Measurements from ENCODE around the gene SNX24. TPM values are rescaled to one million over a fixed set of nuclear protein-coding genes. Genes with fewer than 3 reads are reported as not detected.

Gene SNX24
- total RNA-seq, 1 experiment from 2014 or later: 10.8 TPM

- TF ChIP-seq ZBTB33 (IDR thresholded peaks at IDR 0.05; ENCODE audit: extremely low read depth, insufficient replicate concordance, low read length): no peak
These were observed 139.7 kb downstream of the SNX24 start (continued) for GRCh38 chr5:122985006-122985700.

GRCh38 chr5:122985954-122986721, 140.7 kb downstream of the SNX24 start:
- H3K27me3 ChIP-seq (ENCODE audit: insufficient read depth, low read length): no peaks in the 10 kb centered on the region
- no TSS peak for BruUV-seq (replicated peaks)

More at GRCh38 chr5:122985954-122986721, 140.7 kb downstream of the SNX24 start:
- Histone ChIP-seq H3K4me1 (ENCODE audit: control insufficient read depth in 1 of 2, insufficient read depth in 2 of 2, low read length in 2 of 2) (no peaks in the 10 kb centered on the region), H3K9me2 (ENCODE audit: insufficient read depth) (no peaks in the 10 kb centered on the region), H4K20me1 (ENCODE audit: insufficient read depth) (no peaks in the 10 kb centered on the region), H3K9me3 (ENCODE audit: control insufficient read depth in 1 of 2, insufficient read depth in 1 of 2, low read depth in 1 of 2, low read length in 2 of 2) (no peaks in the 10 kb centered on the region), H3K4me3 (replicated peaks in 1 of 2; ENCODE audit: low read depth in 1 of 2, low read length in 2 of 2) (no peak overlapping the region), H2AFZ (ENCODE audit: low read depth, low read length, poor library complexity, severe bottlenecking) (no peak overlapping the region), H3K4me2 (ENCODE audit: low read length) (no peak overlapping the region), H3K27ac (ENCODE audit: low read depth, low read length) (no peak overlapping the region), H3K79me2 (ENCODE audit: insufficient read depth, low read length) (no peaks in the 10 kb centered on the region), H3K36me3 (ENCODE audit: control insufficient read depth in 1 of 2, insufficient read depth in 2 of 2, low read length in 2 of 2) (no peaks in the 10 kb centered on the region), H3K9ac (ENCODE audit: low read length) (no peak overlapping the region)
- ChIA-PET RAD21 (ENCODE audit: low non-redundant PET in 1 of 2, low total read pairs in 2 of 2, uncharacterized antibody in 2 of 2, unreplicated experiment in 2 of 2) (no interaction called here), CTCF (no interaction called here), POLR2A (no interaction called here)
- ATAC-seq (no peak), DNase-seq (ENCODE audit: low read depth, low spot score) (no peak)
- TF ChIP-seq EZH2 (IDR thresholded peaks at IDR 0.05) (no peak), ZBTB33 (IDR thresholded peaks at IDR 0.05; ENCODE audit: extremely low read depth, insufficient replicate concordance, low read length) (no peak), MAX (IDR thresholded peaks at IDR 0.05) (no peak), EGR1 (IDR thresholded peaks at IDR 0.05; ENCODE audit: low read depth) (no peak), CTCF (IDR thresholded peaks at IDR 0.05 in 2 of 3, conservative IDR thresholded peaks at IDR 0.05 in 1 of 3; ENCODE audit: borderline replicate concordance in 1 of 3, insufficient read depth in 1 of 3, low read depth in 2 of 3, low read length in 2 of 3) (no peak), ZNF274 (IDR thresholded peaks at IDR 0.05; ENCODE audit: low read depth, low read length) (no peak), CBX3 (IDR thresholded peaks at IDR 0.05; ENCODE audit: low read depth) (no peak), SP1 (IDR thresholded peaks at IDR 0.05; ENCODE audit: low read depth) (no peak), TCF7L2 (IDR thresholded peaks at IDR 0.05; ENCODE audit: borderline replicate concordance, extremely low read depth, insufficient read depth, insufficient read length) (no peak), ATF3 (IDR thresholded peaks at IDR 0.05) (no peak), POLR2AphosphoS5 (IDR thresholded peaks at IDR 0.05; ENCODE audit: low read depth, low read length) (no peak), ELF1 (IDR thresholded peaks at IDR 0.05; ENCODE audit: borderline replicate concordance, low read depth) (no peak), YY1 (IDR thresholded peaks at IDR 0.05; ENCODE audit: extremely low read depth, insufficient replicate concordance, low read depth, low read length) (no peak), EZH2phosphoT487 (IDR thresholded peaks at IDR 0.05; ENCODE audit: borderline replicate concordance) (no peak), RAD21 (IDR thresholded peaks at IDR 0.05; ENCODE audit: low read depth) (no peak), SIN3A (IDR thresholded peaks at IDR 0.05; ENCODE audit: low read depth) (no peak)
- intact Hi-C loops (cut with micrococcal nuclease): no loop called here
